Measurements from ENCODE around the gene TAF6.

DNA sequence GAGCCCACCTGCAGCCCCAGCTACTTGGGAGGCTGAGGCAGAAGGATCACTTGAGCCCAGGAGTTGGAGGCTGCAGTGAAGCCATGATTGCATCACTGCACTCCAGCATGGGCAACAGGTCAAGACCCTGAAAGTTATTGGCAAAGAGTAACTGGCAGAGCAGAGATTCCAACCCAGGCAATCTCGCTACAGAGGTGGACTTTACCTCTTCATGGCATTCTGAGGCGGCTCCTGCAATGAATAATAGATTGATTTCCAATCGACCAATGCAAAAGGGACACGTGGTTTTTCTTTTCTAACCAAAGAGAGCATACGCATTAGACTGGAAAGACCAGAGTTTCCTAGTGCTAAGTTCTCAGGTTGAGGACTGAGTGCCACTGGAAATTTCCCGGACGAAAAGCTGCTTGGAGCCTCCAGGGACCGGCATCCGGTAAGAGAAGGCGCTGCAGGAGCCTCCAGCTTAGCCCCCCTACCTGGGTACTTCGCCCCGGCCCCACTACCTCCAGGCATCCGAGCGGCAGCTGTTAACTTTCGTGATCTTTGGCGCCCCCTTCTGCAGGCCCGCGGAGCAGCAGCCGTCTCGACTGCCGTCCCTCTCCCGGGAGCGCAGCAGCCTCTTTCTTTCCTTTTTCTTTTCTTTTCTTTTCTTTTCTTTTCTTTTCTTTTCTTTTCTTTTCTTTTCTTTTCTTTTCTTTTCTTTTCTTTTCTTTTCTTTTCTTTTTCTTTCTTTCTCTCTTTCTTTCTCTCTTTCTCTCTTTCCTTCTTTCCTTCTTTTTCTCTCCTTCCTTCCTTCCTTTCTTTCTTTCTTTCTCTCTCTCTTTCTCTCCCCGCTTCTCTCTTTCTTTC is 11.7 kb upstream of the TAF6 start:
- TF ChIP-seq, protein P1, sequence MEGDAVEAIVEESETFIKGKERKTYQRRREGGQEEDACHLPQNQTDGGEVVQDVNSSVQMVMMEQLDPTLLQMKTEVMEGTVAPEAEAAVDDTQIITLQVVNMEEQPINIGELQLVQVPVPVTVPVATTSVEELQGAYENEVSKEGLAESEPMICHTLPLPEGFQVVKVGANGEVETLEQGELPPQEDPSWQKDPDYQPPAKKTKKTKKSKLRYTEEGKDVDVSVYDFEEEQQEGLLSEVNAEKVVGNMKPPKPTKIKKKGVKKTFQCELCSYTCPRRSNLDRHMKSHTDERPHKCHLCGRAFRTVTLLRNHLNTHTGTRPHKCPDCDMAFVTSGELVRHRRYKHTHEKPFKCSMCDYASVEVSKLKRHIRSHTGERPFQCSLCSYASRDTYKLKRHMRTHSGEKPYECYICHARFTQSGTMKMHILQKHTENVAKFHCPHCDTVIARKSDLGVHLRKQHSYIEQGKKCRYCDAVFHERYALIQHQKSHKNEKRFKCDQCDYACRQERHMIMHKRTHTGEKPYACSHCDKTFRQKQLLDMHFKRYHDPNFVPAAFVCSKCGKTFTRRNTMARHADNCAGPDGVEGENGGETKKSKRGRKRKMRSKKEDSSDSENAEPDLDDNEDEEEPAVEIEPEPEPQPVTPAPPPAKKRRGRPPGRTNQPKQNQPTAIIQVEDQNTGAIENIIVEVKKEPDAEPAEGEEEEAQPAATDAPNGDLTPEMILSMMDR (conservative IDR thresholded peaks at IDR 0.05; ENCODE audit: low read depth in 2 of 2) = peak; percentile 83 to 90
- TF ChIP-seq POLR2AphosphoS5 (IDR thresholded peaks at IDR 0.05; ENCODE audit: low read depth) (no peak), EZH2phosphoT487 (IDR thresholded peaks at IDR 0.05; ENCODE audit: unreplicated experiment) (no peak), EZH2 (IDR thresholded peaks at IDR 0.05; ENCODE audit: low read depth, unreplicated experiment) (no peak), JUNB (IDR thresholded peaks at IDR 0.05; ENCODE audit: unreplicated experiment) (no peak), CREB1 (CRISPR knock-in tag; IDR thresholded peaks at IDR 0.05; ENCODE audit: low read depth) (no peak), ZNF331 (CRISPR knock-in tag; IDR thresholded peaks at IDR 0.05; ENCODE audit: low read depth) (no peak), STAT1 (IDR thresholded peaks at IDR 0.05; ENCODE audit: unreplicated experiment) (no peak)
- TF ChIP-seq, protein P2, sequence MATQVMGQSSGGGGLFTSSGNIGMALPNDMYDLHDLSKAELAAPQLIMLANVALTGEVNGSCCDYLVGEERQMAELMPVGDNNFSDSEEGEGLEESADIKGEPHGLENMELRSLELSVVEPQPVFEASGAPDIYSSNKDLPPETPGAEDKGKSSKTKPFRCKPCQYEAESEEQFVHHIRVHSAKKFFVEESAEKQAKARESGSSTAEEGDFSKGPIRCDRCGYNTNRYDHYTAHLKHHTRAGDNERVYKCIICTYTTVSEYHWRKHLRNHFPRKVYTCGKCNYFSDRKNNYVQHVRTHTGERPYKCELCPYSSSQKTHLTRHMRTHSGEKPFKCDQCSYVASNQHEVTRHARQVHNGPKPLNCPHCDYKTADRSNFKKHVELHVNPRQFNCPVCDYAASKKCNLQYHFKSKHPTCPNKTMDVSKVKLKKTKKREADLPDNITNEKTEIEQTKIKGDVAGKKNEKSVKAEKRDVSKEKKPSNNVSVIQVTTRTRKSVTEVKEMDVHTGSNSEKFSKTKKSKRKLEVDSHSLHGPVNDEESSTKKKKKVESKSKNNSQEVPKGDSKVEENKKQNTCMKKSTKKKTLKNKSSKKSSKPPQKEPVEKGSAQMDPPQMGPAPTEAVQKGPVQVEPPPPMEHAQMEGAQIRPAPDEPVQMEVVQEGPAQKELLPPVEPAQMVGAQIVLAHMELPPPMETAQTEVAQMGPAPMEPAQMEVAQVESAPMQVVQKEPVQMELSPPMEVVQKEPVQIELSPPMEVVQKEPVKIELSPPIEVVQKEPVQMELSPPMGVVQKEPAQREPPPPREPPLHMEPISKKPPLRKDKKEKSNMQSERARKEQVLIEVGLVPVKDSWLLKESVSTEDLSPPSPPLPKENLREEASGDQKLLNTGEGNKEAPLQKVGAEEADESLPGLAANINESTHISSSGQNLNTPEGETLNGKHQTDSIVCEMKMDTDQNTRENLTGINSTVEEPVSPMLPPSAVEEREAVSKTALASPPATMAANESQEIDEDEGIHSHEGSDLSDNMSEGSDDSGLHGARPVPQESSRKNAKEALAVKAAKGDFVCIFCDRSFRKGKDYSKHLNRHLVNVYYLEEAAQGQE (IDR thresholded peaks at IDR 0.05; ENCODE audit: unreplicated experiment) = no peak
- TF ChIP-seq, protein P3, sequence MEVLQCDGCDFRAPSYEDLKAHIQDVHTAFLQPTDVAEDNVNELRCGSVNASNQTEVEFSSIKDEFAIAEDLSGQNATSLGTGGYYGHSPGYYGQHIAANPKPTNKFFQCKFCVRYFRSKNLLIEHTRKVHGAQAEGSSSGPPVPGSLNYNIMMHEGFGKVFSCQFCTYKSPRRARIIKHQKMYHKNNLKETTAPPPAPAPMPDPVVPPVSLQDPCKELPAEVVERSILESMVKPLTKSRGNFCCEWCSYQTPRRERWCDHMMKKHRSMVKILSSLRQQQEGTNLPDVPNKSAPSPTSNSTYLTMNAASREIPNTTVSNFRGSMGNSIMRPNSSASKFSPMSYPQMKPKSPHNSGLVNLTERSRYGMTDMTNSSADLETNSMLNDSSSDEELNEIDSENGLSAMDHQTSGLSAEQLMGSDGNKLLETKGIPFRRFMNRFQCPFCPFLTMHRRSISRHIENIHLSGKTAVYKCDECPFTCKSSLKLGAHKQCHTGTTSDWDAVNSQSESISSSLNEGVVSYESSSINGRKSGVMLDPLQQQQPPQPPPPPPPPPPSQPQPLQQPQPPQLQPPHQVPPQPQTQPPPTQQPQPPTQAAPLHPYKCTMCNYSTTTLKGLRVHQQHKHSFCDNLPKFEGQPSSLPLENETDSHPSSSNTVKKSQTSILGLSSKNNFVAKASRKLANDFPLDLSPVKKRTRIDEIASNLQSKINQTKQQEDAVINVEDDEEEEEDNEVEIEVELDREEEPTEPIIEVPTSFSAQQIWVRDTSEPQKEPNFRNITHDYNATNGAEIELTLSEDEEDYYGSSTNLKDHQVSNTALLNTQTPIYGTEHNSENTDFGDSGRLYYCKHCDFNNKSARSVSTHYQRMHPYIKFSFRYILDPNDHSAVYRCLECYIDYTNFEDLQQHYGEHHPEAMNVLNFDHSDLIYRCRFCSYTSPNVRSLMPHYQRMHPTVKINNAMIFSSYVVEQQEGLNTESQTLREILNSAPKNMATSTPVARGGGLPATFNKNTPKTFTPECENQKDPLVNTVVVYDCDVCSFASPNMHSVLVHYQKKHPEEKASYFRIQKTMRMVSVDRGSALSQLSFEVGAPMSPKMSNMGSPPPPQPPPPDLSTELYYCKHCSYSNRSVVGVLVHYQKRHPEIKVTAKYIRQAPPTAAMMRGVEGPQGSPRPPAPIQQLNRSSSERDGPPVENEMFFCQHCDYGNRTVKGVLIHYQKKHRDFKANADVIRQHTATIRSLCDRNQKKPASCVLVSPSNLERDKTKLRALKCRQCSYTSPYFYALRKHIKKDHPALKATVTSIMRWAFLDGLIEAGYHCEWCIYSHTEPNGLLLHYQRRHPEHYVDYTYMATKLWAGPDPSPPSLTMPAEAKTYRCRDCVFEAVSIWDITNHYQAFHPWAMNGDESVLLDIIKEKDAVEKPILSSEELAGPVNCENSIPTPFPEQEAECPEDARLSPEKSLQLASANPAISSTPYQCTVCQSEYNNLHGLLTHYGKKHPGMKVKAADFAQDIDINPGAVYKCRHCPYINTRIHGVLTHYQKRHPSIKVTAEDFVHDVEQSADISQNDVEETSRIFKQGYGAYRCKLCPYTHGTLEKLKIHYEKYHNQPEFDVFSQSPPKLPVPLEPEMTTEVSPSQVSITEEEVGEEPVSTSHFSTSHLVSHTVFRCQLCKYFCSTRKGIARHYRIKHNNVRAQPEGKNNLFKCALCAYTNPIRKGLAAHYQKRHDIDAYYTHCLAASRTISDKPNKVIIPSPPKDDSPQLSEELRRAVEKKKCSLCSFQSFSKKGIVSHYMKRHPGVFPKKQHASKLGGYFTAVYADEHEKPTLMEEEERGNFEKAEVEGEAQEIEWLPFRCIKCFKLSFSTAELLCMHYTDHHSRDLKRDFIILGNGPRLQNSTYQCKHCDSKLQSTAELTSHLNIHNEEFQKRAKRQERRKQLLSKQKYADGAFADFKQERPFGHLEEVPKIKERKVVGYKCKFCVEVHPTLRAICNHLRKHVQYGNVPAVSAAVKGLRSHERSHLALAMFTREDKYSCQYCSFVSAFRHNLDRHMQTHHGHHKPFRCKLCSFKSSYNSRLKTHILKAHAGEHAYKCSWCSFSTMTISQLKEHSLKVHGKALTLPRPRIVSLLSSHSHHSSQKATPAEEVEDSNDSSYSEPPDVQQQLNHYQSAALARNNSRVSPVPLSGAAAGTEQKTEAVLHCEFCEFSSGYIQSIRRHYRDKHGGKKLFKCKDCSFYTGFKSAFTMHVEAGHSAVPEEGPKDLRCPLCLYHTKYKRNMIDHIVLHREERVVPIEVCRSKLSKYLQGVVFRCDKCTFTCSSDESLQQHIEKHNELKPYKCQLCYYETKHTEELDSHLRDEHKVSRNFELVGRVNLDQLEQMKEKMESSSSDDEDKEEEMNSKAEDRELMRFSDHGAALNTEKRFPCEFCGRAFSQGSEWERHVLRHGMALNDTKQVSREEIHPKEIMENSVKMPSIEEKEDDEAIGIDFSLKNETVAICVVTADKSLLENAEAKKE (CRISPR knock-in tag; IDR thresholded peaks at IDR 0.05) = no peak
- TF ChIP-seq, protein P4, sequence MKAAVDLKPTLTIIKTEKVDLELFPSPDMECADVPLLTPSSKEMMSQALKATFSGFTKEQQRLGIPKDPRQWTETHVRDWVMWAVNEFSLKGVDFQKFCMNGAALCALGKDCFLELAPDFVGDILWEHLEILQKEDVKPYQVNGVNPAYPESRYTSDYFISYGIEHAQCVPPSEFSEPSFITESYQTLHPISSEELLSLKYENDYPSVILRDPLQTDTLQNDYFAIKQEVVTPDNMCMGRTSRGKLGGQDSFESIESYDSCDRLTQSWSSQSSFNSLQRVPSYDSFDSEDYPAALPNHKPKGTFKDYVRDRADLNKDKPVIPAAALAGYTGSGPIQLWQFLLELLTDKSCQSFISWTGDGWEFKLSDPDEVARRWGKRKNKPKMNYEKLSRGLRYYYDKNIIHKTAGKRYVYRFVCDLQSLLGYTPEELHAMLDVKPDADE (IDR thresholded peaks at IDR 0.05) = no peak
